Sigmoid colon (tissue), 7 donors: ENCODE results near the gene GNGT1. TPM values are rescaled to one million over a fixed set of nuclear protein-coding genes. Genes with fewer than 3 reads are reported as not detected.
A peak's percentile ranks its signal among the peaks of the same experiment; 100 is the strongest.

Experiments
- DNase-seq: peaks from one replicate; pipeline ENCODE4 v3.0.0-alpha.2; 2019
- H3K27ac ChIP-seq, 4 donors: fragments of 200-600 bp; sonication (generic); one replicate each; pipeline ENCODE4 v1.5.1; 2016 to 2019; ENCODE audit warnings: mild to moderate bottlenecking in 1 of 4
- H3K27me3 ChIP-seq, 3 donors: fragments of 200-600 bp; sonication (generic); one replicate each; pipeline ENCODE4 v1.5.1; 2019; ENCODE audit warnings: mild to moderate bottlenecking in 1 of 3
- H3K36me3 ChIP-seq, 4 donors: fragments of 200-600 bp; sonication (generic); one replicate each; pipeline ENCODE4 v1.5.1; 2016 to 2019
- H3K4me1 ChIP-seq, 4 donors: fragments of 200-600 bp; sonication (generic); one replicate each; pipeline ENCODE4 v1.5.1; 2017 to 2019
- H3K4me3 ChIP-seq, 4 donors: fragments of 200-600 bp; sonication (generic); one replicate each; pipeline ENCODE4 v1.5.1; 2017 to 2019; ENCODE audit warnings: mild to moderate bottlenecking in 2 of 4, moderate library complexity in 1 of 4
- H3K9me3 ChIP-seq, 4 donors: fragments of 200-600 bp in 3 of 4; sonication (generic) in 3 of 4; one replicate each; pipeline versions ENCODE4 v1.5.1 to v1.6.1; 2013 to 2019
- CTCF ChIP-seq, 4 experiments: fragments of 450-650 bp in 3 of 4; fragments of 200-600 bp in 1 of 4; IDR thresholded peaks; one replicate each; pipeline ENCODE4 v1.5.1; 2016 to 2019; ENCODE audit warnings: antibody characterized with exemption in 4 of 4, mild to moderate bottlenecking in 3 of 4, moderate library complexity in 2 of 4
- EP300 ChIP-seq, 4 donors: sonication (generic); formaldehyde crosslinking; IDR thresholded peaks; one replicate each; pipeline ENCODE4 v1.6.1; 2017; ENCODE audit warnings: antibody characterized with exemption in 4 of 4
- POLR2A ChIP-seq, 2 donors: fragments of 450-650 bp; IDR thresholded peaks; one replicate each; pipeline ENCODE4 v1.6.1; 2016; ENCODE audit warnings: antibody characterized with exemption in 2 of 2, mild to moderate bottlenecking in 2 of 2, moderate library complexity in 2 of 2
- POLR2AphosphoS5 ChIP-seq, 4 donors: sonication (generic); formaldehyde crosslinking; IDR thresholded peaks; one replicate each; pipeline ENCODE4 v1.6.1; 2017; ENCODE audit warnings: antibody characterized with exemption in 4 of 4
- WGBS, 2 donors: extraction: QIAGEN DNeasy Blood & Tissue Kit; methylation state at CpG; one replicate each; pipeline ENCODE4 v1.1.7; 2013; 5-methylcytosine and 5-hydroxymethylcytosine counted together
- intact Hi-C: fragments of 100-400 bp; cut with DNase I; formaldehyde crosslinking; loops from one replicate; pipeline ENCODE4 v1.15.1; 2023
- polyA plus RNA-seq, 3 donors: library from polyadenylated mRNA; stranded (reverse); fragments of 200-250 nt; gene quantifications; one replicate each; pipeline ENCODE4 v1.2.3, GENCODE V29; 2013
- total RNA-seq, 4 donors: library from RNA; depleted of rRNA; stranded (reverse); fragments of >200 nt; gene quantifications; one replicate each; pipeline ENCODE4 v1.1.0, GENCODE V29; 2016
- donor health status: healthy with polysubstance abuse.
- donor health status: Bipolar disorder and iron deficiency.
- donor health status: healthy.

GNGT1 gene
- total and polyA plus RNA-seq, 7 donors, result not detected

- DNase-seq, result peak; percentile 69
- no peak for TF ChIP-seq EP300 (IDR thresholded peaks at IDR 0.05)
- peak in 1 of 4 donors; percentile 53 for TF ChIP-seq POLR2AphosphoS5 (IDR thresholded peaks at IDR 0.05)
- intact Hi-C loops, result no loop called here
- Histone ChIP-seq H3K27ac (peak within 1 kb of the TSS in 2 of 4 donors; percentile 2 to 22), H3K27me3 (peaks cover 0 to 14% (median 0%) of the 10 kb centered on the region in 3 donors), H3K9me3 (no peaks in the 10 kb centered on the region), H3K4me1 (peaks cover 0 to 14% (median 4%) of the 10 kb centered on the region in 4 donors), H3K4me3 (peak within 1 kb of the TSS; percentile 30 to 57 (median 53)), H3K36me3 (no peaks in the 10 kb centered on the region)
- WGBS, 2 donors, result 1 to 4% methylated on average over 49 of the region's 49 CpGs
Measured at GRCh38 chr7:93890464-93891068, 15.8 kb upstream of the GNGT1 start, which contains the start of gene TFPI2. Gene TFPI2 (minus strand): TSS chr7:93890753. CDS start chr7:93890678, 75 bp downstream.

DNA sequence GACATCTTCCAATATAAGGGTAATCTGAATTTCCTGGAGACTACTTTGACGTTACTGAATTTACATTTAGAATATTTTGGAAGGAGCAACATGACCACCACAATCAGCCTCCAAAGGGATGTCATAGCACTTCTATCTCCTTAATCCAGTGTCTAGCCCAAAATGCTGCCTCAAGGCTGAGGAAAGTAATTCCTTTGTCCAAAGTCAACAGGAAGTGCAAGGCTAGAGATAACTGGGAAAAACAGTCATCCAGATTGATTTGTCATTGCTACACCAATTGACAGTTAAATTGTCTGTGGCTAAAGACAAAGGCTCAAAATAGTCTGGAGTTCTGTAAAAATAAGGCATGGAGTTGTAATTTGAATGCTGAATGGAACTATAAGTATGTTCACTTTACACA lies 11.9 kb upstream of the GNGT1 start:
- 75 to 88% methylated on average over 1 of the region's 1 CpG for WGBS, 2 donors
- intact Hi-C loops, result no loop called here
- H3K36me3 ChIP-seq, result no peaks in the 10 kb centered on the region

GRCh38 chr7:93894966-93895640 lies 11.3 kb upstream of the GNGT1 start:
- no peak for DNase-seq
- H3K4me1 ChIP-seq, result peaks cover 0 to 15% (median 4%) of the 10 kb centered on the region in 4 donors
- no peaks in the 10 kb centered on the region for H3K9me3 ChIP-seq
- H3K27me3 ChIP-seq, result peaks cover 0 to 13% (median 0%) of the 10 kb centered on the region in 3 donors
- intact Hi-C loops, result no loop called here
- no peak overlapping the region for H3K4me3 ChIP-seq
- no peak overlapping the region for H3K27ac ChIP-seq
- no peaks in the 10 kb centered on the region for H3K36me3 ChIP-seq
- WGBS, 2 donors, result 80 to 82% methylated on average over 3 of the region's 3 CpGs
- no peak for TF ChIP-seq EP300 (IDR thresholded peaks at IDR 0.05)
- no peak for TF ChIP-seq POLR2A (IDR thresholded peaks at IDR 0.05)
- peak in 1 of 4 donors; percentile 8 for TF ChIP-seq POLR2AphosphoS5 (IDR thresholded peaks at IDR 0.05)

More for the DNA sequence above, 11.9 kb upstream of the GNGT1 start:
- no peak for TF ChIP-seq POLR2AphosphoS5 (IDR thresholded peaks at IDR 0.05)
- no peak for TF ChIP-seq POLR2A (IDR thresholded peaks at IDR 0.05)
- TF ChIP-seq CTCF (IDR thresholded peaks at IDR 0.05), result no peak
- TF ChIP-seq EP300 (IDR thresholded peaks at IDR 0.05), result no peak
- DNase-seq, result no peak
- no peaks in the 10 kb centered on the region for H3K9me3 ChIP-seq
- H3K4me3 ChIP-seq, result no peak overlapping the region
- H3K27me3 ChIP-seq, result peaks cover 0 to 14% (median 0%) of the 10 kb centered on the region in 3 donors
- no peak overlapping the region for H3K27ac ChIP-seq
- peaks cover 0 to 15% (median 4%) of the 10 kb centered on the region in 4 donors for H3K4me1 ChIP-seq

DNA sequence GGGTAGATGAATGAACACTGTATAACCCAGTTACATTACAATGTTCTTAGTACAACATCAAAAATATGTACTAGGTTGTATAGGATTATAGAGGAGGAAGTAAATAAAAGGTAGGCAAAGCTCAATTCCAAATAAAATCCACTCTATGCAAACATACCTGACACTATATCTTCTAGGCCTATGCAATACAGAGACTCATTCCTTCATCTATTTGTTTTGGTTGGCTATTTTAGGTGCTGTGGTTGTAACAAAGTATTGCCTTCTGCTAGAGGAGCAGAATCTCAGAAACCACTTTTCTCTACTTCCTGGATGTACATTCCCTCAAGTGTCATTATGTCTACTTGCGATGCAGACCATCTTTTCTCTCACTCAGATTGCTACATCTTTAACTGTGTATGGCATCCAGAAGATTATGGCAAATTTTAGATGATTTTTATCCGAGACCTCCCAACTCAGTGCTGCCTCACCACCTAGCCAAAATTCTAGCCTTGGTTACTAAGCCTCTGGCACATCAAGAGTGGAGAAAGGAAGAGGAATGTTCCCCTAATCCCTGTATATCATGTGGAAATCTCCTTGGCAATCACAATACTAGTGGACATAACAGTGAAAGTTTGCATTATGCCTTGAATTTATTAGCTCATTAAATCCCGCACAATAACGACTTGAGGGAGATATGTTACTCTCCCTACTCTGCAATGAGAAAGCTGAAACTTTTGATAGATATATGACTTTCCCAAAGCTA lies 10.3 kb upstream of the GNGT1 start:
- intact Hi-C loops, result no loop called here
- H3K9me3 ChIP-seq, result no peaks in the 10 kb centered on the region
- WGBS, 2 donors, result 69 to 71% methylated on average over 4 of the region's 4 CpGs
- DNase-seq, result no peak
- no peak for TF ChIP-seq EP300 (IDR thresholded peaks at IDR 0.05)
- TF ChIP-seq CTCF (IDR thresholded peaks at IDR 0.05), result no peak
- TF ChIP-seq POLR2A (IDR thresholded peaks at IDR 0.05), result no peak
- TF ChIP-seq POLR2AphosphoS5 (IDR thresholded peaks at IDR 0.05), result no peak
- peaks cover 0 to 7% (median under 1%) of the 10 kb centered on the region in 4 donors for H3K4me1 ChIP-seq
- H3K27me3 ChIP-seq, result peaks cover 0 to 4% (median 0%) of the 10 kb centered on the region in 3 donors
- H3K27ac ChIP-seq, result no peak overlapping the region
- H3K4me3 ChIP-seq, result no peak overlapping the region
- no peaks in the 10 kb centered on the region for H3K36me3 ChIP-seq

DNA sequence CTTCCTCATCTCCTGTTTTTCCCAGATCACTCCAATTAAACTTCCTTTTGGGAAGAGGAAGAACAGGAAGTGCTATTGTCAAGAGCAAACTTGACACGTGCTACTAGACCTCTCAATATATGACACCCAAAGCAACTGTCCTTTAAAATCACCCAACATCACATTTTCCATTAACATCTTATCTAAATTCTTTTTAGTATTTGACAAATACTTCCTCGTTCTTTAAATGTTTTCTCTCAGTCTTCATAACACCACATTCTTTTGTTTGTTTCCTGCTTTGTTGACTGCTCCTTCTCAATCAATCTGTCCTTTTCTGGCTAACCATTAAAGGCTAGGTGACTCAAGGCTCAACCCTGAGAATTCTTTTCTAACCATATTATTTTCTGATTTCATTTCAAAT lies 8.7 kb upstream of the GNGT1 start:
- no peak for DNase-seq
- WGBS, 2 donors, result 59 to 70% methylated on average over 2 of the region's 2 CpGs
- Histone ChIP-seq H3K27ac (no peak overlapping the region), H3K36me3 (no peaks in the 10 kb centered on the region), H3K4me1 (peaks cover 0 to 7% (median 0%) of the 10 kb centered on the region in 4 donors), H3K4me3 (no peak overlapping the region), H3K27me3 (no peaks in the 10 kb centered on the region), H3K9me3 (no peaks in the 10 kb centered on the region)
- TF ChIP-seq CTCF (IDR thresholded peaks at IDR 0.05) (no peak), EP300 (IDR thresholded peaks at IDR 0.05) (no peak), POLR2AphosphoS5 (IDR thresholded peaks at IDR 0.05) (no peak), POLR2A (IDR thresholded peaks at IDR 0.05) (no peak)
- intact Hi-C loops, result no loop called here
